ENCODE measurements around the gene METTL23.
"Not testable (repeated sequence)": the region's sequence is repeated elsewhere in the genome, so short reads cannot be mapped to it uniquely, and the experiment has no call there.

METTL23 gene

GRCh38 chr17:76737082-76737675 is 10.5 kb downstream of the METTL23 start, which contains the start of gene SRSF2:
SRSF2 (minus strand) TSS chr17:76737331; CDS start chr17:76737160, 171 bp downstream.
- H4K20me1 ChIP-seq, result peaks cover 38 to 49% (median 45%) of the 10 kb centered on the region in 11 experiments; a peak in 21 of 22 replicates
- peaks cover 0 to 9% (median 0%) of the 10 kb centered on the region in 11 experiments; a peak in 3 of 22 replicates for H3K9me3 ChIP-seq (replicated peaks in 1 of 11)
- peak within 1 kb of the TSS; percentile 81 to 99 (median 95) for H3K4me3 ChIP-seq
- TF ChIP-seq Cebpa-rat (IDR thresholded peaks at IDR 0.05), result no peak
- peaks cover 42 to 61% (median 50%) of the 10 kb centered on the region in 11 experiments for H3K36me3 ChIP-seq
- H3K27ac ChIP-seq, result peak within 1 kb of the TSS; percentile 87 to 99 (median 98)
- peaks cover 36 to 52% (median 43%) of the 10 kb centered on the region in 10 experiments for H3K4me1 ChIP-seq
- H3K9ac ChIP-seq, result peak within 1 kb of the TSS; percentile 94 to 100 (median 99)
- no peaks in the 10 kb centered on the region for H3K27me3 ChIP-seq
- H3K4me2 ChIP-seq, result peak within 1 kb of the TSS; percentile 86 to 97 (median 95)

GRCh38 chr17:76737676-76738467 is 11.2 kb downstream of the METTL23 start, which contains the start of gene MFSD11:
MFSD11 (plus strand) TSS chr17:76738119; CDS start chr17:76738353, 234 bp downstream.
- no peak for TF ChIP-seq Cebpa-rat (IDR thresholded peaks at IDR 0.05)
- Histone ChIP-seq H4K20me1 (peaks cover 31 to 42% (median 38%) of the 10 kb centered on the region in 11 experiments; a peak in 21 of 22 replicates), H3K4me2 (peak within 1 kb of the TSS; percentile 86 to 97 (median 92)), H3K36me3 (peaks cover 35 to 59% (median 47%) of the 10 kb centered on the region in 11 experiments), H3K4me3 (peak within 1 kb of the TSS; percentile 81 to 99 (median 95)), H3K27ac (peak within 1 kb of the TSS; percentile 87 to 99 (median 98)), H3K27me3 (no peaks in the 10 kb centered on the region), H3K9ac (peak within 1 kb of the TSS; percentile 94 to 100 (median 99)), H3K4me1 (peaks cover 29 to 45% (median 36%) of the 10 kb centered on the region in 10 experiments), H3K9me3 (replicated peaks in 1 of 11) (peaks cover 0 to 9% (median 0%) of the 10 kb centered on the region in 11 experiments; a peak in 3 of 22 replicates)

GRCh38 chr17:76738468-76738850 is 11.8 kb downstream of the METTL23 start:
- Histone ChIP-seq H4K20me1 (peaks cover 25 to 36% (median 32%) of the 10 kb centered on the region in 11 experiments; a peak in 21 of 22 replicates), H3K9ac (peak overlapping the region; percentile 81 to 100 (median 99)), H3K4me2 (peak overlapping the region; percentile 79 to 97 (median 91)), H3K27me3 (no peaks in the 10 kb centered on the region), H3K36me3 (peaks cover 34 to 59% (median 47%) of the 10 kb centered on the region in 11 experiments), H3K27ac (peak overlapping the region; percentile 79 to 99 (median 98); a peak in 21 of 22 replicates), H3K9me3 (replicated peaks in 1 of 11) (peaks cover 0 to 9% (median 0%) of the 10 kb centered on the region in 11 experiments; a peak in 3 of 22 replicates), H3K4me3 (peak overlapping the region; percentile 81 to 99 (median 95)), H3K4me1 (peaks cover 23 to 39% (median 30%) of the 10 kb centered on the region in 10 experiments)
- TF ChIP-seq Cebpa-rat (IDR thresholded peaks at IDR 0.05), result no peak

- Histone ChIP-seq H3K36me3 (peaks cover 34 to 59% (median 47%) of the 10 kb centered on the region in 11 experiments), H3K4me1 (peaks cover 14 to 27% (median 22%) of the 10 kb centered on the region in 10 experiments), H3K4me2 (peak overlapping the region; percentile 79 to 97 (median 91); a peak in 19 of 22 replicates), H4K20me1 (peaks cover 13 to 24% (median 20%) of the 10 kb centered on the region in 11 experiments; a peak in 21 of 22 replicates), H3K9ac (peak overlapping the region in 2 of 11 experiments; percentile 81 to 100; a peak in 2 of 22 replicates)
- H3K27ac ChIP-seq; H3K9me3 ChIP-seq (replicated peaks in 1 of 11); H3K27me3 ChIP-seq; H3K4me3 ChIP-seq: not testable (repeated sequence)
Measured at GRCh38 chr17:76739568-76740115, 13.0 kb downstream of the METTL23 start.

- Histone ChIP-seq H3K27ac (no peak overlapping the region), H3K9ac (no peak overlapping the region), H3K36me3 (peaks cover 34 to 59% (median 47%) of the 10 kb centered on the region in 11 experiments), H4K20me1 (peaks cover 4 to 15% (median 11%) of the 10 kb centered on the region in 11 experiments; a peak in 21 of 22 replicates), H3K4me1 (peaks cover 14 to 25% (median 22%) of the 10 kb centered on the region in 10 experiments), H3K9me3 (replicated peaks in 1 of 11) (peaks cover 0 to 10% (median under 1%) of the 10 kb centered on the region in 11 experiments; a peak in 6 of 22 replicates), H3K27me3 (no peaks in the 10 kb centered on the region), H3K4me3 (no peak overlapping the region), H3K4me2 (peak overlapping the region in 10 of 11 experiments; percentile 1 to 97 (median 82); a peak in 12 of 22 replicates)
- no peak for TF ChIP-seq Cebpa-rat (IDR thresholded peaks at IDR 0.05)
Measured at GRCh38 chr17:76740329-76741118, 13.9 kb downstream of the METTL23 start.

GRCh38 chr17:76742958-76743357 is 16.3 kb downstream of the METTL23 start:
- Histone ChIP-seq H3K4me1 (peaks cover 24 to 35% (median 33%) of the 10 kb centered on the region in 10 experiments), H3K9me3 (replicated peaks in 1 of 11) (peaks cover 5 to 21% (median 15%) of the 10 kb centered on the region in 11 experiments; a peak in 19 of 22 replicates), H3K4me2 (no peak overlapping the region), H3K27me3 (no peaks in the 10 kb centered on the region), H3K27ac (no peak overlapping the region), H3K9ac (no peak overlapping the region), H4K20me1 (no peaks in the 10 kb centered on the region), H3K4me3 (no peak overlapping the region), H3K36me3 (peaks cover 41 to 64% (median 54%) of the 10 kb centered on the region in 11 experiments)
- TF ChIP-seq Cebpa-rat (IDR thresholded peaks at IDR 0.05), result no peak

- Histone ChIP-seq H3K4me1 (peaks cover 19 to 33% (median 27%) of the 10 kb centered on the region in 10 experiments), H3K4me2 (no peak overlapping the region), H3K36me3 (peaks cover 41 to 72% (median 54%) of the 10 kb centered on the region in 11 experiments), H4K20me1 (no peaks in the 10 kb centered on the region), H3K27ac (no peak overlapping the region), H3K9ac (no peak overlapping the region), H3K9me3 (replicated peaks in 1 of 11) (peaks cover 5 to 21% (median 15%) of the 10 kb centered on the region in 11 experiments; a peak in 19 of 22 replicates), H3K4me3 (no peak overlapping the region), H3K27me3 (no peaks in the 10 kb centered on the region)
- no peak for TF ChIP-seq Cebpa-rat (IDR thresholded peaks at IDR 0.05)
Measured at GRCh38 chr17:76744747-76745146, 18.1 kb downstream of the METTL23 start.

- Histone ChIP-seq H3K4me1 (peaks cover 16 to 26% (median 18%) of the 10 kb centered on the region in 10 experiments), H3K36me3 (peaks cover 41 to 79% (median 54%) of the 10 kb centered on the region in 11 experiments), H3K9me3 (replicated peaks in 1 of 11) (peaks cover 5 to 21% (median 15%) of the 10 kb centered on the region in 11 experiments; a peak in 19 of 22 replicates)
- H4K20me1 ChIP-seq, H3K27ac ChIP-seq, H3K4me3 ChIP-seq, H3K27me3 ChIP-seq, H3K9ac ChIP-seq, H3K4me2 ChIP-seq: not testable (repeated sequence)
Measured at GRCh38 chr17:76745785-76746184, 19.1 kb downstream of the METTL23 start.
